Subcutaneous abdominal adipose tissue (tissue), 5 donors: Measurements from ENCODE around the gene SLC6A2.

Experiments
- H3K27ac ChIP-seq: one replicate; pipeline ENCODE4 v1.7.0; 2013; ENCODE audit warnings: low read depth, mild to moderate bottlenecking, inconsistent platforms, low read length, moderate library complexity
- H3K27me3 ChIP-seq, 5 donors: one replicate each; pipeline ENCODE4 v1.7.0; 2013; ENCODE audit warnings: low read length in 5 of 5, inconsistent platforms in 1 of 5; ENCODE audit not compliant: control insufficient read depth in 5 of 5, insufficient read depth in 4 of 5
- H3K36me3 ChIP-seq, 5 donors: one replicate each; pipeline ENCODE4 v1.7.0; 2013; ENCODE audit warnings: low read length in 5 of 5; ENCODE audit not compliant: control insufficient read depth in 5 of 5, insufficient read depth in 5 of 5
- H3K4me1 ChIP-seq, 5 donors: one replicate each; pipeline ENCODE4 v1.7.0; 2013; ENCODE audit warnings: low read length in 5 of 5, mild to moderate bottlenecking in 3 of 5, moderate library complexity in 1 of 5; ENCODE audit not compliant: control insufficient read depth in 5 of 5, insufficient read depth in 5 of 5
- H3K4me3 ChIP-seq, 5 donors: one replicate each; pipeline ENCODE4 v1.7.0; 2013; ENCODE audit warnings: low read length in 5 of 5, low read depth in 1 of 5
- H3K9ac ChIP-seq, 5 donors: one replicate each; pipeline ENCODE4 v1.7.0; 2013; ENCODE audit warnings: low read length in 5 of 5, mild to moderate bottlenecking in 4 of 5, moderate library complexity in 3 of 5
- H3K9me3 ChIP-seq, 5 donors: one replicate each; pipeline ENCODE4 v1.7.0; 2013; ENCODE audit warnings: low read length in 5 of 5; ENCODE audit not compliant: control insufficient read depth in 5 of 5
- donor health status: healthy.
- donor health status: healthy.
- donor health status: healthy.
- donor health status: healthy.
- donor health status: healthy.

The SLC6A2 gene

GRCh38 chr16:55703003-55704001 is 47.5 kb downstream of the SLC6A2 start:
- no peak overlapping the region for H3K27ac ChIP-seq
- H3K27me3 ChIP-seq: no peaks in the 10 kb centered on the region
- H3K36me3 ChIP-seq: no peaks in the 10 kb centered on the region

GRCh38 chr16:55706739-55707384 is 51.1 kb downstream of the SLC6A2 start:
- Histone ChIP-seq H3K27ac (no peak overlapping the region), H3K9ac (no peak overlapping the region), H3K4me1 (peaks cover 0 to 3% (median 0%) of the 10 kb centered on the region in 5 donors), H3K9me3 (no peaks in the 10 kb centered on the region), H3K27me3 (peaks cover 0 to 6% (median 3%) of the 10 kb centered on the region in 5 donors), H3K36me3 (no peaks in the 10 kb centered on the region), H3K4me3 (no peak overlapping the region)

More at GRCh38 chr16:55703003-55704001, 47.5 kb downstream of the SLC6A2 start:
- Histone ChIP-seq H3K9ac (no peak overlapping the region), H3K4me1 (peaks cover 0 to 10% (median 4%) of the 10 kb centered on the region in 5 donors), H3K9me3 (no peaks in the 10 kb centered on the region), H3K4me3 (no peak overlapping the region)

GRCh38 chr16:55709801-55710200 is 54.0 kb downstream of the SLC6A2 start:
- no peak overlapping the region for H3K4me3 ChIP-seq
- no peak overlapping the region for H3K9ac ChIP-seq
- H3K4me1 ChIP-seq: peaks cover 0 to 3% (median 0%) of the 10 kb centered on the region in 5 donors
- peaks cover 0 to 10% (median 3%) of the 10 kb centered on the region in 5 donors for H3K27me3 ChIP-seq
- H3K27ac ChIP-seq: no peak overlapping the region
- H3K9me3 ChIP-seq: no peaks in the 10 kb centered on the region
- no peaks in the 10 kb centered on the region for H3K36me3 ChIP-seq

GRCh38 chr16:55710466-55710865 is 54.7 kb downstream of the SLC6A2 start:
- H3K27me3 ChIP-seq: peaks cover 0 to 10% (median 3%) of the 10 kb centered on the region in 5 donors
- no peaks in the 10 kb centered on the region for H3K36me3 ChIP-seq
- no peak overlapping the region for H3K9ac ChIP-seq
- H3K27ac ChIP-seq: no peak overlapping the region
- H3K9me3 ChIP-seq: no peaks in the 10 kb centered on the region
- peaks cover 0 to 3% (median 0%) of the 10 kb centered on the region in 5 donors for H3K4me1 ChIP-seq
- no peak overlapping the region for H3K4me3 ChIP-seq

GRCh38 chr16:55711959-55712876 is 56.4 kb downstream of the SLC6A2 start:
- no peaks in the 10 kb centered on the region for H3K36me3 ChIP-seq
- H3K27ac ChIP-seq: no peak overlapping the region
- H3K4me3 ChIP-seq: no peak overlapping the region
- H3K9me3 ChIP-seq: no peaks in the 10 kb centered on the region
- peaks cover 0 to 10% (median 3%) of the 10 kb centered on the region in 5 donors for H3K27me3 ChIP-seq
- no peak overlapping the region for H3K9ac ChIP-seq
- H3K4me1 ChIP-seq: peaks cover 0 to under 1% (median 0%) of the 10 kb centered on the region in 5 donors

- no peak overlapping the region for H3K4me3 ChIP-seq
Measured at GRCh38 chr16:55713103-55713502, 57.3 kb downstream of the SLC6A2 start.

GRCh38 chr16:55717326-55717725 is 61.5 kb downstream of the SLC6A2 start:
- H3K9ac ChIP-seq: no peak overlapping the region

More at GRCh38 chr16:55713103-55713502, 57.3 kb downstream of the SLC6A2 start:
- no peaks in the 10 kb centered on the region for H3K9me3 ChIP-seq
- H3K27ac ChIP-seq: no peak overlapping the region
- peaks cover 0 to 10% (median 3%) of the 10 kb centered on the region in 5 donors for H3K27me3 ChIP-seq
- no peaks in the 10 kb centered on the region for H3K36me3 ChIP-seq
- H3K9ac ChIP-seq: no peak overlapping the region
- H3K4me1 ChIP-seq: no peaks in the 10 kb centered on the region

GRCh38 chr16:55725055-55725777 is 69.4 kb downstream of the SLC6A2 start:
- H3K9ac ChIP-seq: no peak overlapping the region
- no peaks in the 10 kb centered on the region for H3K36me3 ChIP-seq
- no peaks in the 10 kb centered on the region for H3K27me3 ChIP-seq
- no peaks in the 10 kb centered on the region for H3K4me1 ChIP-seq
- H3K9me3 ChIP-seq: no peaks in the 10 kb centered on the region
- H3K27ac ChIP-seq: no peak overlapping the region
- no peak overlapping the region for H3K4me3 ChIP-seq

More at GRCh38 chr16:55717326-55717725, 61.5 kb downstream of the SLC6A2 start:
- no peaks in the 10 kb centered on the region for H3K36me3 ChIP-seq
- no peak overlapping the region for H3K27ac ChIP-seq
- no peaks in the 10 kb centered on the region for H3K4me1 ChIP-seq
- peaks cover 0 to 4% (median 0%) of the 10 kb centered on the region in 5 donors for H3K27me3 ChIP-seq
- no peaks in the 10 kb centered on the region for H3K9me3 ChIP-seq
- H3K4me3 ChIP-seq: no peak overlapping the region

GRCh38 chr16:55728797-55729196 is 73.0 kb downstream of the SLC6A2 start:
- Histone ChIP-seq H3K27ac (no peak overlapping the region), H3K27me3 (no peaks in the 10 kb centered on the region), H3K9ac (no peak overlapping the region), H3K36me3 (no peaks in the 10 kb centered on the region), H3K9me3 (no peaks in the 10 kb centered on the region), H3K4me3 (no peak overlapping the region), H3K4me1 (no peaks in the 10 kb centered on the region)
